ENCODE measurements around the gene TRAIP.
"Not testable (repeated sequence)": the region's sequence is repeated elsewhere in the genome, so short reads cannot be mapped to it uniquely, and the experiment has no call there.

The TRAIP gene

DNA sequence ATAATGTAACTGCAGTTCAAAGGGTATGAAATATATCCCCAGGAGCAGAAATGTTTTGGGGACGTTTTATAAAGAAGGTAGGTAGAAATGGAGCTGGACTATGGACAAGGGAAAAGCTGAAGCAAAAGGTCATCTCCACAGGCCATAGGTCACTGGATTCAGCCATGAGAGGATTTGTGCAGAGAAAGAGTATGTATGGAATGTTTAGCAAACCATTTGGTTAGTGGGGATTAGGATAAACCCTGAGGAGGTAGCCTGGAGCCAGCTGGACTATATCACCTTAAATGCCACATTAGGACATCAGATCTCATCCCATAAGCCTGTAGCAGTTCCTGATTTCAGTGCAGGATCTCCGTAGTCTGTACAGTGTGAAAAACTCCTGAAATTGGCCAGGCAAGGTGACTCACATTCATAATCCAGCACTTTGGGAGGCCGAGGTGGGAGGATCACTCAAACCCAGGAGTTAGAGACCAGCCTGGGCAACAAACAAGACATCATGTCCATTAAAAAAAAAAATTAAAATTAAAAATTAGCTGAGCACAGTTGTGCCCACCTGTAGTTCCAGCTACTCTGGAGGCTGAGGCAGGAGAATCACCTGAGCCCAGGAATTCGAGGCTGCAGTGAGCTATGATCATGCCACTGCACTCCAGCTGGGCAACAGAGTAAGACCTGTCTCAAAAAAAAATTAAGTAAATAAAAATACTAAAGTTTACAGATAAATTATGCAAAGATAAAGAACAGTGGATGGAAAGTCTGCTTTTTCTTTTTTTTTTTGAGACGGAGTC lies 74.8 kb downstream of the TRAIP start:
- H2AK5ac ChIP-seq (ENCODE audit: low read depth, low read length): no peak overlapping the region
- peaks cover 0 to 6% of the 10 kb centered on the region in 2 donors for H3K4me1 ChIP-seq (ENCODE audit: control insufficient read depth in 2 of 2, insufficient read depth in 1 of 2, low read depth in 1 of 2, low read length in 2 of 2)
- no peak overlapping the region for H2BK15ac ChIP-seq (ENCODE audit: low read length)
- no peak overlapping the region for H3K4ac ChIP-seq (ENCODE audit: low read length)
- no peak overlapping the region for H3K14ac ChIP-seq (ENCODE audit: low read length)
- H3K23ac ChIP-seq (ENCODE audit: low read depth, low read length, poor library complexity): no peak overlapping the region
- H3K4me2 ChIP-seq (ENCODE audit: insufficient read depth, low read length, poor library complexity, severe bottlenecking): no peak overlapping the region
- no peak overlapping the region for H2BK12ac ChIP-seq (ENCODE audit: low read length)
- peaks cover 7% of the 10 kb centered on the region for H3K79me1 ChIP-seq (ENCODE audit: low read depth, low read length)
- H3K9ac ChIP-seq (ENCODE audit: low read depth, low read length, poor library complexity): no peak overlapping the region
- no peak overlapping the region for H3K4me3 ChIP-seq (ENCODE audit: low read length in 2 of 2)
- peaks cover 0 to 5% of the 10 kb centered on the region in 2 donors for H3K9me3 ChIP-seq (replicated peaks in 1 of 2; ENCODE audit: control insufficient read depth in 2 of 2, insufficient read depth in 1 of 2, low read depth in 1 of 2, low read length in 2 of 2)
- no peak overlapping the region for H3K18ac ChIP-seq (ENCODE audit: low read length)
- peaks cover 12 to 65% of the 10 kb centered on the region in 2 donors for H3K36me3 ChIP-seq (replicated peaks in 1 of 2; ENCODE audit: control insufficient read depth in 2 of 2, insufficient read depth in 2 of 2, low read length in 2 of 2)
- no peaks in the 10 kb centered on the region for H3K27me3 ChIP-seq (ENCODE audit: control insufficient read depth in 3 of 3, insufficient read depth in 3 of 3, low read depth in 1 of 3, low read length in 3 of 3)
- no peak overlapping the region for H2AFZ ChIP-seq (ENCODE audit: low read length)
- H2BK5ac ChIP-seq (ENCODE audit: low read length): no peak overlapping the region
- DNase-seq (ENCODE audit: low spot score): no peak
- H3K27ac ChIP-seq (replicated peaks; ENCODE audit: low read length): no peak overlapping the region
- no peak overlapping the region for H2BK120ac ChIP-seq (ENCODE audit: low read depth, low read length)
- no peak overlapping the region for H4K8ac ChIP-seq (ENCODE audit: low read depth, low read length)
- no CpG with 5 or more reads among the region's 5 CpGs for WGBS, 2 donors (ENCODE audit: extremely low coverage in 2 of 2, insufficient read length in 2 of 2, insufficient replicate concordance in 1 of 2)
- H4K91ac ChIP-seq (ENCODE audit: low read depth, low read length, poor library complexity): no peak overlapping the region

DNA sequence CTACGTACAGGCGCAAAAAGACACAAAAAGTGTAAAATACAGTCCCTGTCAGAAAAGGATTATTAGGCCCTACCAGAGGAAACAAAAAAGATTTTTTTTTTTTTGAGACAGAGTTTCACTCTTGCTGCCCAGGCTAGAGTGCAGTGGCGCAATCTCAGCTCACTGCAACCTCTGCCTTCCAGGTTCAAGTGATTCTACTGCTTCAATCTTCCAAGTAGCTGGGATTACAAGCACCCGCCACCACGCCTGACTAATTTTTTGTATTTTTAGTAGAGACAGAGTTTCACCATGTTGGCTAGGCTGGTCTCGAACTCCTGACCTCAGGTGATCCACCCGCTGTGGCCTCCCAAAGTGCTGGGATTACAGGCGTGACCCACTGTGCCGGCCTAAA lies 75.4 kb downstream of the TRAIP start:
- no CpG with 5 or more reads among the region's 9 CpGs for WGBS, 2 donors (ENCODE audit: extremely low coverage in 2 of 2, insufficient read length in 2 of 2, insufficient replicate concordance in 1 of 2)
- not testable (repeated sequence) for H3K4ac ChIP-seq (ENCODE audit: low read length); DNase-seq (ENCODE audit: low spot score); H3K27ac ChIP-seq (replicated peaks; ENCODE audit: low read length); H3K27me3 ChIP-seq (ENCODE audit: control insufficient read depth in 3 of 3, insufficient read depth in 3 of 3, low read depth in 1 of 3, low read length in 3 of 3); H3K9me3 ChIP-seq (replicated peaks in 1 of 2; ENCODE audit: control insufficient read depth in 2 of 2, insufficient read depth in 1 of 2, low read depth in 1 of 2, low read length in 2 of 2); H3K4me2 ChIP-seq (ENCODE audit: insufficient read depth, low read length, poor library complexity, severe bottlenecking); H3K4me1 ChIP-seq (ENCODE audit: control insufficient read depth in 2 of 2, insufficient read depth in 1 of 2, low read depth in 1 of 2, low read length in 2 of 2); H2BK120ac ChIP-seq (ENCODE audit: low read depth, low read length); H3K14ac ChIP-seq (ENCODE audit: low read length); H2AK5ac ChIP-seq (ENCODE audit: low read depth, low read length); H2BK5ac ChIP-seq (ENCODE audit: low read length); H2BK15ac ChIP-seq (ENCODE audit: low read length); H3K23ac ChIP-seq (ENCODE audit: low read depth, low read length, poor library complexity); H4K8ac ChIP-seq (ENCODE audit: low read depth, low read length); H2BK12ac ChIP-seq (ENCODE audit: low read length); H2AFZ ChIP-seq (ENCODE audit: low read length); H3K9ac ChIP-seq (ENCODE audit: low read depth, low read length, poor library complexity); H3K18ac ChIP-seq (ENCODE audit: low read length); H3K79me1 ChIP-seq (ENCODE audit: low read depth, low read length); H3K4me3 ChIP-seq (ENCODE audit: low read length in 2 of 2); H4K91ac ChIP-seq (ENCODE audit: low read depth, low read length, poor library complexity)
- H3K36me3 ChIP-seq (replicated peaks in 1 of 2; ENCODE audit: control insufficient read depth in 2 of 2, insufficient read depth in 2 of 2, low read length in 2 of 2): peaks cover 12 to 71% of the 10 kb centered on the region in 2 donors

DNA sequence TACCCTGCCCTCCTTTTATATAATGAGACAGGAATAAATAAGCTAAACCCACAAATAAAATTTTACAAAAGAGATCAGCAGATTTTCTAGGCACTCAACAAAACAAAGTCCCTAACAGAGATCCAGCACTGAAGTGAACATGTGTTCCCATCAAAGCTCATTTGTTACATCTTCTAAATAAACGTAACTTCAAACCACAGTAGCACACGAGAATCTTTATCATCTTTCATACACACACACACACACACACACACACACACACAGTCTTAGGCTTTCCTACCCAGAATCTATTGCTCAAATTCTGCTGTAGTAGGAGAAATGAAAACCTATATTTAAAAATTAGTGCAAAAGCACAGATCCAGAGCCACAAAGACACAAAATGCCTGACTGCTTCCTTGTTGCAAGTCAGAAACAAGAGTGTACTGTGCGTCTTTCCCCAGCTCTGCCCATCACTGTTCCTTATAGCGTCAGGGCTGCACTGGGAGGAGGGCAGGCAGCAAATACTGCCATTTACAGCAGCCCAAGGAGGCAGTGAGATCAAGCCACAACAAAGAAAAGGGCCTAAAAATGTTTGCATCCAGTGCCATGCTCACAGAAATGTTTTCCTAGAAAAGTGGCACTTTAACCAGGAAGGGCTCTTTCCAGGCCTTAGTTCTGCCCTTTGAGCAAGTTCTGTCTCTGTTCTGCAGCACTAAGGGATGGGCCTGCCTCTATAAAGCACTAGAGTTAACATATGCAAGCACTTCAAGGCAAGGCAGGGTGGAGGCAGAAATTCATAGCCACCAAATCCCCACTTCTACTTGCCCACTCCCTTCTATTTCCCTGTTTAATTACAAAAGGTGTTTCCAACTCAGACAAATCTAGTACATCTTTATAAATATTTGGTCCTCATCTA lies 76.0 kb downstream of the TRAIP start:
- H3K4me2 ChIP-seq (ENCODE audit: insufficient read depth, low read length, poor library complexity, severe bottlenecking): peak overlapping the region; percentile 13
- H3K9ac ChIP-seq (ENCODE audit: low read depth, low read length, poor library complexity): no peak overlapping the region
- no peak overlapping the region for H2BK5ac ChIP-seq (ENCODE audit: low read length)
- H3K18ac ChIP-seq (ENCODE audit: low read length): no peak overlapping the region
- 100% methylated on average over 2 of the region's 4 CpGs; no CpG with 5 or more reads in 1 of the 2 donors for WGBS, 2 donors (ENCODE audit: extremely low coverage in 2 of 2, insufficient read length in 2 of 2, insufficient replicate concordance in 1 of 2)
- no peaks in the 10 kb centered on the region for H3K27me3 ChIP-seq (ENCODE audit: control insufficient read depth in 3 of 3, insufficient read depth in 3 of 3, low read depth in 1 of 3, low read length in 3 of 3)
- DNase-seq (ENCODE audit: low spot score): no peak
- H2AFZ ChIP-seq (ENCODE audit: low read length): no peak overlapping the region
- H3K9me3 ChIP-seq (replicated peaks in 1 of 2; ENCODE audit: control insufficient read depth in 2 of 2, insufficient read depth in 1 of 2, low read depth in 1 of 2, low read length in 2 of 2): peaks cover 0 to 5% of the 10 kb centered on the region in 2 donors
- peaks cover 14 to 78% of the 10 kb centered on the region in 2 donors for H3K36me3 ChIP-seq (replicated peaks in 1 of 2; ENCODE audit: control insufficient read depth in 2 of 2, insufficient read depth in 2 of 2, low read length in 2 of 2)
- H3K4me3 ChIP-seq (ENCODE audit: low read length in 2 of 2): no peak overlapping the region
- no peak overlapping the region for H2AK5ac ChIP-seq (ENCODE audit: low read depth, low read length)
- H3K4me1 ChIP-seq (ENCODE audit: control insufficient read depth in 2 of 2, insufficient read depth in 1 of 2, low read depth in 1 of 2, low read length in 2 of 2): peaks cover 0 to 6% of the 10 kb centered on the region in 2 donors
- H3K4ac ChIP-seq (ENCODE audit: low read length): no peak overlapping the region
- no peak overlapping the region for H3K23ac ChIP-seq (ENCODE audit: low read depth, low read length, poor library complexity)
- H4K8ac ChIP-seq (ENCODE audit: low read depth, low read length): no peak overlapping the region
- peaks cover 7% of the 10 kb centered on the region for H3K79me1 ChIP-seq (ENCODE audit: low read depth, low read length)
- no peak overlapping the region for H3K14ac ChIP-seq (ENCODE audit: low read length)
- H2BK15ac ChIP-seq (ENCODE audit: low read length): no peak overlapping the region
- no peak overlapping the region for H4K91ac ChIP-seq (ENCODE audit: low read depth, low read length, poor library complexity)
- H3K27ac ChIP-seq (replicated peaks; ENCODE audit: low read length): no peak overlapping the region
- no peak overlapping the region for H2BK12ac ChIP-seq (ENCODE audit: low read length)
- H2BK120ac ChIP-seq (ENCODE audit: low read depth, low read length): no peak overlapping the region

Data from neuronal stem cell (in vitro differentiated cells).